Endothelial cell of umbilical vein (primary cell): ENCODE results near the gene TMEM62. TPM values are rescaled to one million over a fixed set of nuclear protein-coding genes. Genes with fewer than 3 reads are reported as not detected.

Source experiments
- BruUV-seq: library from RNA; stranded (reverse); fragments of 400-500 nt; replicated peaks from 2 replicates; lab custom pipeline; 2021; lab: Mats Ljungman, UMichigan
- CTCF ChIA-PET: fragments of 300-600, 350-600 bp; sonication (Branson Sonifier 250); formaldehyde crosslinking; loops from one replicate; lab custom pipeline; 2021; ENCODE audit warnings: antibody characterized with exemption, inconsistent platforms; lab: Charles Lee
- POLR2A ChIA-PET: fragments of 300-600, 350-600 bp; sonication (Branson Sonifier 250); formaldehyde crosslinking; loops from one replicate; lab custom pipeline; 2021; ENCODE audit warnings: antibody characterized with exemption, inconsistent platforms; lab: Charles Lee
- DNase-seq: peaks from one replicate; pipeline ENCODE4 v3.0.0-alpha.2; 2011; ENCODE audit warnings: low read depth, low spot score
- FAIRE-seq: peaks from 2 replicates; lab custom pipeline; 2011; peaks lifted over from hg19 to GRCh38; lab: Jason Lieb, UNC
- H2AFZ ChIP-seq: 2 replicates; pipeline ENCODE4 v1.6.0; 2012; ENCODE audit warnings: low read depth, low read length, control low read depth, inconsistent platforms
- H3K27ac ChIP-seq: 2 replicates; pipeline ENCODE4 v1.5.1; 2011; ENCODE audit warnings: low read depth, mild to moderate bottlenecking, control low read depth, low read length, moderate library complexity; ENCODE audit not compliant: insufficient read depth
- H3K27me3 ChIP-seq, 2 experiments: 2 replicates each; pipeline versions ENCODE4 v1.6.0 to v1.6.1; 2011; ENCODE audit warnings: low read length in 2 of 2, mixed read lengths in 1 of 2; ENCODE audit not compliant: control insufficient read depth in 2 of 2, insufficient read depth in 2 of 2
- H3K36me3 ChIP-seq, 2 experiments: 2 replicates in 1 of 2; 3 replicates in 1 of 2; pipeline ENCODE4 v1.5.1; 2011; ENCODE audit warnings: low read length in 2 of 2, mild to moderate bottlenecking in 1 of 2, moderate library complexity in 1 of 2; ENCODE audit not compliant: control insufficient read depth in 2 of 2, insufficient read depth in 2 of 2; ENCODE audit errors: extremely low read depth in 1 of 2
- H3K4me1 ChIP-seq: 3 replicates; pipeline ENCODE4 v1.5.1; 2011; ENCODE audit warnings: mild to moderate bottlenecking, low read length; ENCODE audit not compliant: control insufficient read depth, insufficient read depth; ENCODE audit errors: extremely low read depth
- H3K4me2 ChIP-seq: 2 replicates; pipeline ENCODE4 v1.6.1; 2011; ENCODE audit warnings: low read length, control low read depth, mixed read lengths; ENCODE audit not compliant: insufficient read depth
- H3K4me3 ChIP-seq, 3 experiments: fragments of 200-600 bp in 1 of 3; sonication (generic), shearing (Covaris generic) in 1 of 3; replicated peaks in 1 of 3; 2 replicates each; pipeline ENCODE4 v1.5.1; 2011 to 2016; ENCODE audit warnings: control low read depth in 3 of 3, low read length in 3 of 3, mild to moderate bottlenecking in 2 of 3, inconsistent platforms in 1 of 3, low read depth in 1 of 3, moderate library complexity in 1 of 3; ENCODE audit not compliant: insufficient read depth in 1 of 3
- H3K79me2 ChIP-seq: 2 replicates; pipeline ENCODE4 v1.6.0; 2012; ENCODE audit warnings: low read length, inconsistent platforms; ENCODE audit not compliant: control insufficient read depth, insufficient read depth
- H3K9ac ChIP-seq: replicated peaks from 2 replicates; pipeline ENCODE3; 2011; ENCODE audit warnings: low read length, control low read depth; ENCODE audit not compliant: insufficient read depth; ENCODE audit errors: extremely low read depth
- H3K9me1 ChIP-seq: replicated peaks from 3 replicates; pipeline ENCODE4 v1.6.0; 2011; ENCODE audit warnings: mild to moderate bottlenecking, low read length; ENCODE audit not compliant: control insufficient read depth, insufficient read depth; ENCODE audit errors: extremely low read depth
- H3K9me3 ChIP-seq: replicated peaks from 2 replicates; pipeline ENCODE4 v1.5.1; 2012; ENCODE audit warnings: low read length, inconsistent platforms; ENCODE audit not compliant: control insufficient read depth, insufficient read depth
- H4K20me1 ChIP-seq: replicated peaks from 2 replicates; pipeline ENCODE3; 2011; ENCODE audit warnings: mild to moderate bottlenecking, low read length; ENCODE audit not compliant: control insufficient read depth, insufficient read depth; ENCODE audit errors: extremely low read depth
- EZH2 ChIP-seq: IDR thresholded peaks from 2 replicates; pipeline ENCODE4 v1.6.1; 2012; ENCODE audit warnings: borderline replicate concordance, low read depth, mild to moderate bottlenecking, moderate library complexity, low read length, inconsistent platforms; ENCODE audit not compliant: severe bottlenecking
- FOS ChIP-seq: IDR thresholded peaks from 2 replicates; pipeline ENCODE4 v1.6.1; 2011; ENCODE audit warnings: mild to moderate bottlenecking, low read length, moderate library complexity, borderline replicate concordance; ENCODE audit not compliant: insufficient read depth
- JUN ChIP-seq: IDR thresholded peaks from 2 replicates; pipeline ENCODE4 v1.6.1; 2011; ENCODE audit warnings: borderline replicate concordance, low read depth; ENCODE audit not compliant: insufficient read length, insufficient read depth
- POLR2A ChIP-seq: IDR thresholded peaks from 2 replicates; pipeline ENCODE4 v1.6.1; 2012; ENCODE audit warnings: low read depth, mild to moderate bottlenecking, control low read depth, low read length
- POLR2AphosphoS5 ChIP-seq: IDR thresholded peaks from 2 replicates; pipeline ENCODE4 v1.6.1; 2012; ENCODE audit warnings: low read depth, mild to moderate bottlenecking, control low read depth, low read length, moderate library complexity; ENCODE audit not compliant: insufficient read depth
- dilution Hi-C: fragments of 300-500 bp; cut with MboI; formaldehyde crosslinking; loops from one replicate; pipeline ENCODE4 v1.15.0; 2019; ENCODE audit warnings: low sequenced_read_pairs; ENCODE audit not compliant: extremely low pct_ligation_motif_present
- intact Hi-C: fragments of 100-400 bp; cut with micrococcal nuclease; formaldehyde crosslinking; loops from one replicate; pipeline ENCODE4 v1.10.0; 2022
- polyA plus RNA-seq, 4 experiments: library from polyadenylated mRNA; depleted of rRNA in 3 of 4; stranded (reverse) in 3 of 4; unstranded in 1 of 4; fragments of >200 nt; gene quantifications; 2 replicates each; pipeline versions ENCODE4 v1.2.1 to v1.2.3, GENCODE V29; 2011 to 2012; ENCODE audit warnings: missing spikeins in 1 of 4
- total RNA-seq: library from RNA; stranded (reverse); gene quantifications from 2 replicates; pipeline ENCODE4 v1.2.3, GENCODE V29; 2021

The TMEM62 gene
- total and polyA plus RNA-seq, 2 donors (not counting 3 experiments of a cell fraction or from before 2014, with no cell fraction given) = 10.4 to 22.2 TPM

DNA sequence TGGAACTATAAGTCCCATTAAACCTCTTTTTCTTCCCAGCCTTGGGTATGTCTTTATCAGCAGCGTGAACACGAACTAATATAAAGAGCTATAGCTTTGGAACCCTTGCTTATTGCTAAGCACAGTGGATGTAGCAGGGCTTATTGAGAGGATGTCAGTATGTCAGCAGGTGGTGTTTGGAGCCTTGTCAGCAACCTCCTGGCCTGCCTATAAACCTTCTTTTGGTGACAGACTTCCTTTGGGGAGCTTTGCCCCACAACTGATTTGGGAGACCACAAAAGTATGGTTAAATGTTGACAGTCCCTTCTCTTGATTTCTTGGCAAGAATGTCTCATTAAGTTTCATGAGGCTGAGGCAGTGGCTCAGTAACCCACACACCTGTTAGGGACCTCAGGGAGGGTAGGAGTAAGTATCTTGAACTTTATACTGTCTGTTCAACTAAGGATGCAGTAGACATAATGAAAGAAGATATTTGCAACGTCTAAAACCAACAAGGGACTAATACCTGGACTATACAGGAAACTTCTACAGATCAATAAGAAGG, 66.6 kb downstream of the TMEM62 start:
- no peaks in the 10 kb centered on the region for H3K4me1 ChIP-seq
- no peaks in the 10 kb centered on the region for H4K20me1 ChIP-seq
- no peaks in the 10 kb centered on the region for H3K9me1 ChIP-seq
- peaks cover 0 to 2% of the 10 kb centered on the region in 2 experiments for H3K36me3 ChIP-seq
- FAIRE-seq (no peak), DNase-seq (no peak)
- H3K4me3 ChIP-seq = no peak overlapping the region
- no peak overlapping the region for H3K27ac ChIP-seq
- BruUV-seq = no TSS peak
- ChIA-PET POLR2A (no interaction called here), CTCF (interaction anchor here (2.3 kb wide), 1 partner anchor 10 kb away, joined by 7 read pairs; no protein-coding TSS in a partner anchor)
- dilution Hi-C loops (no loop called here), intact Hi-C loops (loop anchor here (5.0 to 10.0 kb wide), 2 partner anchors 87 to 495 kb away; no protein-coding TSS in a partner anchor)
- no peak overlapping the region for H3K9ac ChIP-seq
- no peak overlapping the region for H2AFZ ChIP-seq
- H3K27me3 ChIP-seq = no peaks in the 10 kb centered on the region
- H3K9me3 ChIP-seq = no peaks in the 10 kb centered on the region
- H3K79me2 ChIP-seq = no peaks in the 10 kb centered on the region
- no peak for TF ChIP-seq POLR2AphosphoS5
- TF ChIP-seq JUN = no peak
- TF ChIP-seq FOS = no peak
- TF ChIP-seq POLR2A = no peak
- TF ChIP-seq EZH2 = no peak
- no peak overlapping the region for H3K4me2 ChIP-seq
